Measurements from ENCODE around the gene VPS37B. TPM values are rescaled to one million over a fixed set of nuclear protein-coding genes. Genes with fewer than 3 reads are reported as not detected.

VPS37B gene
- total and polyA plus RNA-seq, 2 donors (not counting 3 experiments of a cell fraction or from before 2014, with no cell fraction given) = 39.5 to 45.9 TPM

DNA sequence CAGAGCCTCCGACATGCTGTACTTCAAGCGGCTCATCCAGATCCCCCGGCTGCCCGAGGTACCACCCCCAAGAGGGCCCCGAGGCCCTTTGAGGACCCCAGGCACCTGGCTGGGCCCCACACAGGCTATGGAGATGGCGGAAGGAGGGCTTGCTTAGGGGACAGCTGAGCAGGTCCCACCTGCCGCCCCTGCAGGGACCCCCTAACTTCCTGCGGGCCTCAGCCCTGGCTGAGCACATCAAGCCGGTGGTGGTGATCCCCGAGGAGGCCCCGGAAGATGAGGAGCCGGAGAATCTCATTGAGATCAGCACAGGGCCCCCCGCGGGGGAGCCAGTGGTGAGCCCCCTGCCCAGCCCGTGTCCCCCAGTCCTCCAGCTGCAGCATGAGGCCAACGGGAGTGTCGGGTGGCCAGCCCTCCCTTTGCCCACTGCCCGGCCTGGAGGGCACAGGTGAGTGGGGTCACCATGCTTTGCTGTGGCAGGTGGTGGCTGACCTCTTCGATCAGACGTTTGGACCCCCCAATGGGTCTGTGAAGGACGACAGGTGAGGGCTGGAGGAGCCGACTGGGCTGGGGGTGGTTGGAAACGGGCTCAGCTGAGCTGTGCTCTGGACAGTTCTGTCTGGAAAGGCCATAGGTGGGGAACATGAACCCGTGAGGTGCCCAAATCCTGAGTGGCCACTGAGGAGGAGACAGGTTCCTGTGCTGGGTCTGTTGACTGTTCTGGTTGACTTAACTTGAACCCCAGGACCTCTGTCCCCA lies 40.7 kb downstream of the VPS37B start:
- Histone ChIP-seq H3K27me3 (ENCODE audit: control insufficient read depth in 2 of 2, insufficient read depth in 2 of 2, low read length in 2 of 2) (no peaks in the 10 kb centered on the region), H3K4me2 (ENCODE audit: insufficient read depth, low read length) (no peak overlapping the region), H3K36me3 (ENCODE audit: control insufficient read depth in 2 of 2, extremely low read depth in 1 of 2, insufficient read depth in 2 of 2, low read length in 2 of 2) (peaks cover 4 to 50% of the 10 kb centered on the region in 2 experiments), H2AFZ (ENCODE audit: low read depth, low read length) (no peak overlapping the region), H3K27ac (ENCODE audit: insufficient read depth, low read depth, low read length) (no peak overlapping the region), H3K4me3 (replicated peaks in 1 of 3; ENCODE audit: insufficient read depth in 1 of 3, low read depth in 1 of 3, low read length in 3 of 3) (no peak overlapping the region), H4K20me1 (replicated peaks; ENCODE audit: control insufficient read depth, extremely low read depth, insufficient read depth, low read length) (no peaks in the 10 kb centered on the region), H3K9ac (replicated peaks; ENCODE audit: extremely low read depth, insufficient read depth, low read length) (no peak overlapping the region), H3K9me3 (replicated peaks; ENCODE audit: control insufficient read depth, insufficient read depth, low read length) (no peaks in the 10 kb centered on the region), H3K4me1 (ENCODE audit: control insufficient read depth, extremely low read depth, insufficient read depth, low read length) (peaks cover 27% of the 10 kb centered on the region), H3K79me2 (ENCODE audit: control insufficient read depth, insufficient read depth, low read length) (no peaks in the 10 kb centered on the region), H3K9me1 (replicated peaks; ENCODE audit: control insufficient read depth, extremely low read depth, insufficient read depth, low read length) (no peaks in the 10 kb centered on the region)
- FAIRE-seq (no peak), DNase-seq (ENCODE audit: low read depth, low spot score) (no peak)
- no peak for TF ChIP-seq MYC (IDR thresholded peaks at IDR 0.05; ENCODE audit: low read depth, low read length)
- BruUV-seq (replicated peaks) = no TSS peak
- POLR2A ChIA-PET = interaction anchor here (1.3 kb wide), 1 partner anchor 19 kb away, joined by 6 read pairs; no protein-coding TSS in a partner anchor
- CTCF ChIA-PET = interaction anchor here (0.6 to 10.5 kb wide), 4 partner anchors 61 to 383 kb away, joined by 3 to 200 read pairs (median 6); partner anchors contain the start of gene ABCB9
- dilution Hi-C loops (cut with MboI; ENCODE audit: extremely low pct_ligation_motif_present, low sequenced_read_pairs) (no loop called here), intact Hi-C loops (cut with micrococcal nuclease) (no loop called here)

DNA sequence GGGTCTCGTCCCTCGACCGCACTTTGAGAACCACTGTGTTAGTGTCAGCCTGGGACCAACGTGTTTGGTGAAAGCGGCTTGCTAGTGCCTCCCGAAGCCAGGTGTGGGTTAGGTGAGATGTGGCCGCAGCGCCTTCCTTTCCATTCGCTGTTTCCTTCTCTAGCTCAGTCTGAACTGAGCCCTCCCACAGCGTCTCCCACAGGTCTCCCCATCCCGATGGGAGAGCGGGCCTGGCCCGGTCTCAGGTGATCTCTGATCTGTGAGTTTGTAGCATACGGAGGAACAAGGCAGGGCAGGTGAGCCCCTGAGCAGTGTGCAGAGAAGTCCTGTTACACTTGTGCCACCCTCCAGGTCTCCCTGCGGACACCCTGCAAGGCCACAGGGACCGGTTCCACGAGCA lies 41.4 kb downstream of the VPS37B start:
- no peak overlapping the region for H3K4me2 ChIP-seq (ENCODE audit: insufficient read depth, low read length)
- TF ChIP-seq GATA2 (IDR thresholded peaks at IDR 0.05; ENCODE audit: insufficient read depth, insufficient read length, low read depth, low read length) (no peak), EZH2 (IDR thresholded peaks at IDR 0.05; ENCODE audit: borderline replicate concordance, low read depth, low read length, severe bottlenecking) (no peak), JUN (IDR thresholded peaks at IDR 0.05; ENCODE audit: borderline replicate concordance, insufficient read depth, insufficient read length, low read depth) (no peak), POLR2A (IDR thresholded peaks at IDR 0.05; ENCODE audit: low read depth, low read length) (no peak), MYC (IDR thresholded peaks at IDR 0.05; ENCODE audit: low read depth, low read length) (no peak), FOS (IDR thresholded peaks at IDR 0.05; ENCODE audit: borderline replicate concordance, insufficient read depth, low read length) (no peak), POLR2AphosphoS5 (IDR thresholded peaks at IDR 0.05; ENCODE audit: insufficient read depth, low read depth, low read length) (no peak)
- TF ChIP-seq, protein P1, sequence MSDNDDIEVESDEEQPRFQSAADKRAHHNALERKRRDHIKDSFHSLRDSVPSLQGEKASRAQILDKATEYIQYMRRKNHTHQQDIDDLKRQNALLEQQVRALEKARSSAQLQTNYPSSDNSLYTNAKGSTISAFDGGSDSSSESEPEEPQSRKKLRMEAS (IDR thresholded peaks at IDR 0.05; ENCODE audit: insufficient read depth, insufficient read length) = no peak
- TF ChIP-seq, protein P2, sequence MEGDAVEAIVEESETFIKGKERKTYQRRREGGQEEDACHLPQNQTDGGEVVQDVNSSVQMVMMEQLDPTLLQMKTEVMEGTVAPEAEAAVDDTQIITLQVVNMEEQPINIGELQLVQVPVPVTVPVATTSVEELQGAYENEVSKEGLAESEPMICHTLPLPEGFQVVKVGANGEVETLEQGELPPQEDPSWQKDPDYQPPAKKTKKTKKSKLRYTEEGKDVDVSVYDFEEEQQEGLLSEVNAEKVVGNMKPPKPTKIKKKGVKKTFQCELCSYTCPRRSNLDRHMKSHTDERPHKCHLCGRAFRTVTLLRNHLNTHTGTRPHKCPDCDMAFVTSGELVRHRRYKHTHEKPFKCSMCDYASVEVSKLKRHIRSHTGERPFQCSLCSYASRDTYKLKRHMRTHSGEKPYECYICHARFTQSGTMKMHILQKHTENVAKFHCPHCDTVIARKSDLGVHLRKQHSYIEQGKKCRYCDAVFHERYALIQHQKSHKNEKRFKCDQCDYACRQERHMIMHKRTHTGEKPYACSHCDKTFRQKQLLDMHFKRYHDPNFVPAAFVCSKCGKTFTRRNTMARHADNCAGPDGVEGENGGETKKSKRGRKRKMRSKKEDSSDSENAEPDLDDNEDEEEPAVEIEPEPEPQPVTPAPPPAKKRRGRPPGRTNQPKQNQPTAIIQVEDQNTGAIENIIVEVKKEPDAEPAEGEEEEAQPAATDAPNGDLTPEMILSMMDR (IDR thresholded peaks at IDR 0.05; ENCODE audit: extremely low read depth in 1 of 2, insufficient read depth in 1 of 2, low read depth in 1 of 2, low read length in 2 of 2) = no peak
- POLR2A ChIA-PET = no interaction called here
- no peaks in the 10 kb centered on the region for H3K9me1 ChIP-seq (replicated peaks; ENCODE audit: control insufficient read depth, extremely low read depth, insufficient read depth, low read length)
- H3K9me3 ChIP-seq (replicated peaks; ENCODE audit: control insufficient read depth, insufficient read depth, low read length) = no peaks in the 10 kb centered on the region
- DNase-seq (ENCODE audit: low read depth, low spot score) (no peak), FAIRE-seq (no peak)
- no TSS peak for BruUV-seq (replicated peaks)
- dilution Hi-C loops (cut with MboI; ENCODE audit: extremely low pct_ligation_motif_present, low sequenced_read_pairs) = no loop called here
- H3K27me3 ChIP-seq (ENCODE audit: control insufficient read depth in 2 of 2, insufficient read depth in 2 of 2, low read length in 2 of 2) = no peaks in the 10 kb centered on the region
- CTCF ChIA-PET = no interaction called here
- no peak overlapping the region for H3K9ac ChIP-seq (replicated peaks; ENCODE audit: extremely low read depth, insufficient read depth, low read length)
- no peak overlapping the region for H3K27ac ChIP-seq (ENCODE audit: insufficient read depth, low read depth, low read length)
- H3K4me3 ChIP-seq (replicated peaks in 1 of 3; ENCODE audit: insufficient read depth in 1 of 3, low read depth in 1 of 3, low read length in 3 of 3) = no peak overlapping the region
- peaks cover 27% of the 10 kb centered on the region for H3K4me1 ChIP-seq (ENCODE audit: control insufficient read depth, extremely low read depth, insufficient read depth, low read length)
- H3K36me3 ChIP-seq (ENCODE audit: control insufficient read depth in 2 of 2, extremely low read depth in 1 of 2, insufficient read depth in 2 of 2, low read length in 2 of 2) = peaks cover 4 to 49% of the 10 kb centered on the region in 2 experiments
- intact Hi-C loops (cut with micrococcal nuclease) = loop anchor here (5.0 kb wide), 1 partner anchor 62 kb away; no protein-coding TSS in a partner anchor
- no peaks in the 10 kb centered on the region for H3K79me2 ChIP-seq (ENCODE audit: control insufficient read depth, insufficient read depth, low read length)
- H4K20me1 ChIP-seq (replicated peaks; ENCODE audit: control insufficient read depth, extremely low read depth, insufficient read depth, low read length) = no peaks in the 10 kb centered on the region
- H2AFZ ChIP-seq (ENCODE audit: low read depth, low read length) = no peak overlapping the region
